ENCODE measurements around the gene GOLGA6L7. TPM values are rescaled to one million over a fixed set of nuclear protein-coding genes. Genes with fewer than 3 reads are reported as not detected.

Gene GOLGA6L7
- total and polyA plus RNA-seq, 2 experiments from 2014 or later, result 0.47 TPM; not detected in 1

GRCh38 chr15:28884151-28884940 lies 35.9 kb upstream of the GOLGA6L7 start:
- ATAC-seq (no peak), DNase-seq (ENCODE audit: low spot score) (no peak)
- H3K4me3 ChIP-seq, result no peak overlapping the region
- no peak overlapping the region for H3K27ac Mint-ChIP-seq
- no peak overlapping the region for H3K27ac ChIP-seq (ENCODE audit: low read depth)
- peaks cover 5% of the 10 kb centered on the region; the same call in 1 of the 2 replicates for H3K4me1 ChIP-seq (ENCODE audit: insufficient read depth)
- no peaks in the 10 kb centered on the region; the same call in 2 of the 3 replicates for H3K9me3 Mint-ChIP-seq
- peak overlapping the region; percentile 91; the same call in 1 of the 2 replicates for H2AFZ ChIP-seq
- peaks cover 37% of the 10 kb centered on the region for H3K27me3 ChIP-seq (ENCODE audit: insufficient read depth)
- H3K4me1 Mint-ChIP-seq, result peaks cover 16% of the 10 kb centered on the region
- H4K20me1 ChIP-seq (replicated peaks; ENCODE audit: insufficient read depth), result no peaks in the 10 kb centered on the region
- TF ChIP-seq CTCF (conservative IDR thresholded peaks at IDR 0.05; ENCODE audit: low read depth in 2 of 2) (no peak), ETS1 (IDR thresholded peaks at IDR 0.05) (no peak), ZNF114 (CRISPR knock-in tag; IDR thresholded peaks at IDR 0.05) (no peak), REST (IDR thresholded peaks at IDR 0.05; ENCODE audit: unreplicated experiment) (no peak), NANOG (IDR thresholded peaks at IDR 0.05; ENCODE audit: borderline replicate concordance) (no peak), POLR2AphosphoS5 (IDR thresholded peaks at IDR 0.05; ENCODE audit: low read depth) (no peak), CREB1 (CRISPR knock-in tag; IDR thresholded peaks at IDR 0.05; ENCODE audit: low read depth) (no peak), ZNF462 (CRISPR knock-in tag; IDR thresholded peaks at IDR 0.05) (no peak), JUNB (IDR thresholded peaks at IDR 0.05; ENCODE audit: unreplicated experiment) (no peak), STAT1 (IDR thresholded peaks at IDR 0.05; ENCODE audit: unreplicated experiment) (no peak), EZH2phosphoT487 (IDR thresholded peaks at IDR 0.05; ENCODE audit: unreplicated experiment) (no peak), EZH2 (IDR thresholded peaks at IDR 0.05; ENCODE audit: low read depth, unreplicated experiment) (no peak), ZNF331 (CRISPR knock-in tag; IDR thresholded peaks at IDR 0.05; ENCODE audit: low read depth) (no peak)
- no peak overlapping the region for H3K4me2 ChIP-seq
- H3K36me3 ChIP-seq (ENCODE audit: insufficient read depth), result no peaks in the 10 kb centered on the region
- H3K27me3 Mint-ChIP-seq (ENCODE audit: insufficient read depth, low read depth, poor library complexity), result peaks cover 35% of the 10 kb centered on the region
- H3K4me3 Mint-ChIP-seq, result peak overlapping the region; percentile 63
- no peaks in the 10 kb centered on the region for H3K79me2 ChIP-seq (replicated peaks; ENCODE audit: insufficient read depth)
- no peaks in the 10 kb centered on the region; the same call in 2 of the 3 replicates for H3K36me3 Mint-ChIP-seq (ENCODE audit: low read depth)
- no peaks in the 10 kb centered on the region for H3F3A ChIP-seq (replicated peaks; ENCODE audit: low read depth)
- H3K9me2 ChIP-seq (ENCODE audit: insufficient read depth), result no peaks in the 10 kb centered on the region

Data from GM23338 (cell line).